ENCODE results near the gene CLDND1. TPM values are rescaled to one million over a fixed set of nuclear protein-coding genes. Genes with fewer than 3 reads are reported as not detected.

CLDND1 gene
- total RNA-seq (2014; rRNA removed; shearing (Covaris generic)) (70.7 and 78.0 TPM in 2 replicates), total RNA-seq (2022) (80.4 and 87.8 TPM in 2 replicates), Bru-seq, nascent RNA (percentile 78 among the genes with signal in this experiment), BruChase-seq, experiment 1, labeled RNA remaining after a 6-hour chase (percentile 63 among the genes with signal in this experiment), BruChase-seq, experiment 2, labeled RNA remaining after a 2-hour chase (percentile 90 among the genes with signal in this experiment)
- long read RNA-seq, transcript CLDND1-229 (3 exons, 598 nt): minor isoform, 6 of 150 reads
- long read RNA-seq, transcript CLDND1-214 (4 exons, 815 nt): minor isoform, 5 of 150 reads
- long read RNA-seq, transcript CLDND1-201 (5 exons, 2,161 nt): major isoform, 115 of 150 reads
- long read RNA-seq, partial matches to known transcripts: 1 of 150 reads
- long read RNA-seq, other reads (novel, unspliced or antisense): 7 of 150 reads

GRCh38 chr3:98522544-98523281 is at the start of gene CLDND1:
CLDND1 (minus strand) TSS chr3:98522902; CDS start chr3:98521424, 1,478 bp downstream.
- no TSS peak for BruUV-seq (replicated peaks)
- DNase-seq (ENCODE audit: low spot score): peak; percentile 96
- TF ChIP-seq, protein P1, sequence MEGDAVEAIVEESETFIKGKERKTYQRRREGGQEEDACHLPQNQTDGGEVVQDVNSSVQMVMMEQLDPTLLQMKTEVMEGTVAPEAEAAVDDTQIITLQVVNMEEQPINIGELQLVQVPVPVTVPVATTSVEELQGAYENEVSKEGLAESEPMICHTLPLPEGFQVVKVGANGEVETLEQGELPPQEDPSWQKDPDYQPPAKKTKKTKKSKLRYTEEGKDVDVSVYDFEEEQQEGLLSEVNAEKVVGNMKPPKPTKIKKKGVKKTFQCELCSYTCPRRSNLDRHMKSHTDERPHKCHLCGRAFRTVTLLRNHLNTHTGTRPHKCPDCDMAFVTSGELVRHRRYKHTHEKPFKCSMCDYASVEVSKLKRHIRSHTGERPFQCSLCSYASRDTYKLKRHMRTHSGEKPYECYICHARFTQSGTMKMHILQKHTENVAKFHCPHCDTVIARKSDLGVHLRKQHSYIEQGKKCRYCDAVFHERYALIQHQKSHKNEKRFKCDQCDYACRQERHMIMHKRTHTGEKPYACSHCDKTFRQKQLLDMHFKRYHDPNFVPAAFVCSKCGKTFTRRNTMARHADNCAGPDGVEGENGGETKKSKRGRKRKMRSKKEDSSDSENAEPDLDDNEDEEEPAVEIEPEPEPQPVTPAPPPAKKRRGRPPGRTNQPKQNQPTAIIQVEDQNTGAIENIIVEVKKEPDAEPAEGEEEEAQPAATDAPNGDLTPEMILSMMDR (conservative IDR thresholded peaks at IDR 0.05; ENCODE audit: low read length): no peak
- no peak for TF ChIP-seq EZH2phosphoT487 (IDR thresholded peaks at IDR 0.05; ENCODE audit: borderline replicate concordance, low read depth, low read length)
- Histone ChIP-seq H3K4me3 (ENCODE audit: low read depth, low read length, poor library complexity, severe bottlenecking) (peak within 1 kb of the TSS; percentile 83), H3K79me2 (ENCODE audit: insufficient read depth, low read depth, low read length) (peaks cover 44% of the 10 kb centered on the region), H3K36me3 (ENCODE audit: insufficient read depth, low read length) (peaks cover 37% of the 10 kb centered on the region), H3K4me2 (ENCODE audit: low read length) (peak within 1 kb of the TSS; percentile 97), H4K20me1 (ENCODE audit: insufficient read depth, low read length) (peaks cover 14% of the 10 kb centered on the region; the same call in 1 of the 2 replicates), H3K9me3 (ENCODE audit: low read length) (no peaks in the 10 kb centered on the region), H3K4me1 (ENCODE audit: insufficient read depth, low read length, poor library complexity, severe bottlenecking) (peaks cover 29% of the 10 kb centered on the region), H2AFZ (ENCODE audit: low read length) (peak within 1 kb of the TSS; percentile 97), H3K27ac (ENCODE audit: low read depth, low read length, poor library complexity, severe bottlenecking) (peak within 1 kb of the TSS; percentile 17), H3K9me2 (ENCODE audit: insufficient read depth, low read length) (no peaks in the 10 kb centered on the region)
- intact Hi-C loops (cut with micrococcal nuclease; ENCODE audit: unreplicated experiment): loop anchor here (2.0 kb wide), 2 partner anchors 40 to 50 kb away; no protein-coding TSS in a partner anchor
- ChIA-PET POLR2A (interaction anchor here (0.6 to 2.1 kb wide), 8 partner anchors 11 to 41 kb away, joined by 3 to 30 read pairs (median 6); partner anchors contain the start of gene GPR15), CTCF (ENCODE audit: unreplicated experiment) (interaction anchor here (0.6 to 1.8 kb wide), 2 partner anchors 10 to 41 kb away, joined by 3 to 5 read pairs; no protein-coding TSS in a partner anchor)

DNA sequence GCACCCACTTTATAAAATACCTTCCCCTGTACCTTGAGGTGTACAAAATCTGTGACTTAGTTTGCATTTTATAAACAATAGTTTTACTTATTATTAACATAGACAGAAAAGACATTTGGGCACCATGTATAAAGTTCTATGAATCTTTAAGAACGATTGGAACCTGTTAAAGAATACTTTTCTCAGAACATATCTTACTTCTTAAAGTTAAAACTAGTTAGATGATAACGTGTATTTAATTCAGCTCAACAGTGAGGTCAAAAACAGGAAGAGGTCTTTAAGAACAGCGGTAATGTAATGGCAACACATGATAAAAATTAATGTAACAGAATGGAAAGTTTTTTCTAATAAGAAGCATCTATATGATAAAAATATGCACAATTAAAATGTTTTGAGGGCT is 45.7 kb upstream of the CLDND1 start:
- intact Hi-C loops (cut with micrococcal nuclease; ENCODE audit: unreplicated experiment): no loop called here
- no peak for DNase-seq (ENCODE audit: low spot score)
- H3K4me3 ChIP-seq (ENCODE audit: low read depth, low read length, poor library complexity, severe bottlenecking): no peak overlapping the region
- H3K27ac ChIP-seq (ENCODE audit: low read depth, low read length, poor library complexity, severe bottlenecking): no peak overlapping the region
- H2AFZ ChIP-seq (ENCODE audit: low read length): peak overlapping the region; percentile 80; the same call in 1 of the 2 replicates
- no peaks in the 10 kb centered on the region for H3K79me2 ChIP-seq (ENCODE audit: insufficient read depth, low read depth, low read length)
- H3K9me2 ChIP-seq (ENCODE audit: insufficient read depth, low read length): no peaks in the 10 kb centered on the region
- H4K20me1 ChIP-seq (ENCODE audit: insufficient read depth, low read length): no peaks in the 10 kb centered on the region
- TF ChIP-seq, protein P1 (conservative IDR thresholded peaks at IDR 0.05; ENCODE audit: low read length): no peak
- TF ChIP-seq EZH2phosphoT487 (IDR thresholded peaks at IDR 0.05; ENCODE audit: borderline replicate concordance, low read depth, low read length): no peak
- no peaks in the 10 kb centered on the region for H3K36me3 ChIP-seq (ENCODE audit: insufficient read depth, low read length)
- no peaks in the 10 kb centered on the region for H3K9me3 ChIP-seq (ENCODE audit: low read length)
- no TSS peak for BruUV-seq (replicated peaks)
- peaks cover 52% of the 10 kb centered on the region for H3K4me1 ChIP-seq (ENCODE audit: insufficient read depth, low read length, poor library complexity, severe bottlenecking)
- ChIA-PET CTCF (ENCODE audit: unreplicated experiment) (no interaction called here), POLR2A (interaction anchor here (0.6 kb wide), 1 partner anchor 21 kb away, joined by 4 read pairs; no protein-coding TSS in a partner anchor)
- no peak overlapping the region for H3K4me2 ChIP-seq (ENCODE audit: low read length)
